Tibial artery (tissue), 4 donors: ENCODE data around the gene UBTF.

ENCODE experiments used
- DNase-seq, 2 donors: peaks; one replicate each; pipeline ENCODE4 v3.0.0-alpha.2; 2019
- H3K27ac ChIP-seq, 2 donors: fragments of 200-600 bp; sonication (generic) in 1 of 2; 1 replicate in 1 of 2; 2 replicates in 1 of 2; pipeline ENCODE4 v1.5.1; 2018 to 2019; ENCODE audit warnings: mild to moderate bottlenecking in 1 of 2
- H3K27me3 ChIP-seq, 2 donors: fragments of 200-600 bp; sonication (generic) in 1 of 2; one replicate each; pipeline versions ENCODE4 v1.5.1 to v1.6.0; 2016 to 2019
- H3K36me3 ChIP-seq, 3 donors: fragments of 200-600 bp; sonication (generic) in 2 of 3; one replicate each; pipeline ENCODE4 v1.5.1; 2016 to 2019; ENCODE audit warnings: mild to moderate bottlenecking in 2 of 3
- H3K4me1 ChIP-seq, 4 donors: fragments of 200-600 bp; sonication (generic) in 2 of 4; 1 replicate in 3 of 4; 2 replicates in 1 of 4; pipeline ENCODE4 v1.5.1; 2016 to 2019
- H3K4me3 ChIP-seq, 2 donors: fragments of 200-600 bp; sonication (generic) in 1 of 2; 1 replicate in 1 of 2; 2 replicates in 1 of 2; pipeline ENCODE4 v1.5.1; 2018 to 2019; ENCODE audit warnings: mild to moderate bottlenecking in 2 of 2
- H3K9me3 ChIP-seq, 3 donors: fragments of 200-600 bp; sonication (generic) in 1 of 3; one replicate each; pipeline ENCODE4 v1.5.1; 2016 to 2019
- intact Hi-C: fragments of 100-400 bp; cut with DNase I; formaldehyde crosslinking; loops from one replicate; pipeline ENCODE4 v1.15.0; 2023; ENCODE audit warnings: low total_unique reads
- TF ChIP-seq, protein P1 (sequence below), 2 experiments: fragments of 200-600 bp in 1 of 2; fragments of 450-650 bp in 1 of 2; IDR thresholded peaks; one replicate each; pipeline ENCODE4 v1.5.1; 2017 to 2019; ENCODE audit warnings: antibody characterized with exemption in 2 of 2, mild to moderate bottlenecking in 1 of 2, moderate library complexity in 1 of 2

The UBTF gene

DNA sequence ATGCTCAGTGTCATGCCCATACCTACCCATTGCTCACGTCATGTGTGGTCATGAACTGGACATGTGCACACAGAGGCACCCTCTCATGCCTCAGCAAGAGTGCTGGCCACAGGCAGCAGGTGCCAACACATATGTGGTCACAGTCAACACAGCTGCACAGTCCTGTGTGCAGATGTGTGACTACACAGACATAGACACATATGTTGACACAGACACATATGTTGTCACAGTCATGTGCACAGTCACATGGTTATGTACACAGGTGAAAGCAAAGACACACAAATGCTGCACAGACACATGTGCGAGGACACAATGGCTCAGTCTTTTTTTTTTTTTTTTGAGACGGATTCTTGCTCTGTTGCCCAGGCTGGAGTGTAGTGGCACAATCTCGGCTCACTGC lies 37.2 kb upstream of the UBTF start:
- no peaks in the 10 kb centered on the region for H3K36me3 ChIP-seq
- no peak for DNase-seq
- TF ChIP-seq, protein P1, sequence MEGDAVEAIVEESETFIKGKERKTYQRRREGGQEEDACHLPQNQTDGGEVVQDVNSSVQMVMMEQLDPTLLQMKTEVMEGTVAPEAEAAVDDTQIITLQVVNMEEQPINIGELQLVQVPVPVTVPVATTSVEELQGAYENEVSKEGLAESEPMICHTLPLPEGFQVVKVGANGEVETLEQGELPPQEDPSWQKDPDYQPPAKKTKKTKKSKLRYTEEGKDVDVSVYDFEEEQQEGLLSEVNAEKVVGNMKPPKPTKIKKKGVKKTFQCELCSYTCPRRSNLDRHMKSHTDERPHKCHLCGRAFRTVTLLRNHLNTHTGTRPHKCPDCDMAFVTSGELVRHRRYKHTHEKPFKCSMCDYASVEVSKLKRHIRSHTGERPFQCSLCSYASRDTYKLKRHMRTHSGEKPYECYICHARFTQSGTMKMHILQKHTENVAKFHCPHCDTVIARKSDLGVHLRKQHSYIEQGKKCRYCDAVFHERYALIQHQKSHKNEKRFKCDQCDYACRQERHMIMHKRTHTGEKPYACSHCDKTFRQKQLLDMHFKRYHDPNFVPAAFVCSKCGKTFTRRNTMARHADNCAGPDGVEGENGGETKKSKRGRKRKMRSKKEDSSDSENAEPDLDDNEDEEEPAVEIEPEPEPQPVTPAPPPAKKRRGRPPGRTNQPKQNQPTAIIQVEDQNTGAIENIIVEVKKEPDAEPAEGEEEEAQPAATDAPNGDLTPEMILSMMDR (IDR thresholded peaks at IDR 0.05), result no peak
- H3K27ac ChIP-seq, result no peak overlapping the region
- peaks cover 0 to 15% of the 10 kb centered on the region in 2 donors for H3K27me3 ChIP-seq
- H3K4me3 ChIP-seq, result no peak overlapping the region
- no peaks in the 10 kb centered on the region for H3K9me3 ChIP-seq
- intact Hi-C loops, result no loop called here
- H3K4me1 ChIP-seq, result no peaks in the 10 kb centered on the region

DNA sequence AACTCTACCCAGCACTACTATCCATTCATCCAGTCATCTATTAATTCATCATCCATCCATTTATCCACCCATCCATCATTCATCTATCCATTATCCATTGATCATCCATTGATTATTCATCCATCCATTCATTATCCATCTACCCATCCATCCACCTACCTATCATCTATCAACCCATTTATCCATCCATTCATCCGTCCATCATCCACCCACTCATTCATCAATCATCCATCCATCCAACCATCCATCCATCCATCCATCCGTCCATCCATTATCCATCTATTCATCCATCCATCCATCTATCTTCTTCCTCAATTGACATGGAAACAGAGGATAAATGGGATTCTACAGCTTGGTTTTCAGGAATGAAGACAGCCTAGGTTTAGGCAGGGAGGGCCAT lies 36.4 kb upstream of the UBTF start:
- intact Hi-C loops, result no loop called here
- no peaks in the 10 kb centered on the region for H3K4me1 ChIP-seq
- peaks cover 0 to 15% of the 10 kb centered on the region in 2 donors for H3K27me3 ChIP-seq
- no peak overlapping the region for H3K27ac ChIP-seq
- no peaks in the 10 kb centered on the region for H3K9me3 ChIP-seq
- H3K36me3 ChIP-seq, result no peaks in the 10 kb centered on the region
- TF ChIP-seq, protein P1 (IDR thresholded peaks at IDR 0.05), result no peak
- no peak for DNase-seq
- H3K4me3 ChIP-seq, result no peak overlapping the region

DNA sequence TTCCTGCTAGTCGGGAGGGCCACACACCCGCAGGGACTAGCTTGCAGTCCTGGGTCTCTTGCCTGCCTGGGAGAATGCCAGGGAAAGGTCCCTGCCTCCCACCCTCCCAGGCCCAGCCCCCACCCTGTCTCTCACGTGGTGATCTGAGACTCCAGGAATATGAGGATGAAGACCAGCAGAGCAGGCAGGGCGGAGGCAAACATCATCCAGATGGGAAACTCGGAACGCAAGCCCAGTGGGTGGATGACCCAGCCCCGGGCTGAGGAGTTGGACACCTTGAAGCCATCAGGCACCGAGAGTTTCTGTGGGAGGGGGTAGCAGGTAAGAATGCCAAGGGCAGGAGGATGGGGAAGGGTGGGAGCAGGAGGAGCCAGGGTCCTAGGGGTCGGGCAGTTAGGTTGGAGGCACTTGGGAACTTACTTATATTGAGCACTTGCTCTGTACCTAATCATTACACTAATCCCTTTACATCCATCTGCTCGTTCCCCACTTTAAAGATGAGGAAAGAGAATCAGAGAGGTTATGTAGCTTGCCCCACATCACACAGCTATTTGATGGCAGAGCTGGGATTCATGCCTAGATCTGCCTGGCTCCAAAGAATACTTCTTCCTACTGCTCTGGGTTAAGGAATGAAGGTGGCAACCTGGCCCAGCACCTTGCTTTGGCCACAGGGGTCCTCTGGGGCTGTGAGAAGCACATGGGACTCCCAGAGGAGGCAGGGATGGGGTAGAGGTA lies 35.1 kb upstream of the UBTF start:
- Histone ChIP-seq H3K27me3 (peaks cover 0 to 15% of the 10 kb centered on the region in 2 donors), H3K27ac (no peak overlapping the region), H3K36me3 (no peaks in the 10 kb centered on the region), H3K9me3 (no peaks in the 10 kb centered on the region), H3K4me1 (no peaks in the 10 kb centered on the region), H3K4me3 (no peak overlapping the region)
- TF ChIP-seq, protein P1 (IDR thresholded peaks at IDR 0.05), result no peak
- DNase-seq, result no peak
- intact Hi-C loops, result no loop called here

DNA sequence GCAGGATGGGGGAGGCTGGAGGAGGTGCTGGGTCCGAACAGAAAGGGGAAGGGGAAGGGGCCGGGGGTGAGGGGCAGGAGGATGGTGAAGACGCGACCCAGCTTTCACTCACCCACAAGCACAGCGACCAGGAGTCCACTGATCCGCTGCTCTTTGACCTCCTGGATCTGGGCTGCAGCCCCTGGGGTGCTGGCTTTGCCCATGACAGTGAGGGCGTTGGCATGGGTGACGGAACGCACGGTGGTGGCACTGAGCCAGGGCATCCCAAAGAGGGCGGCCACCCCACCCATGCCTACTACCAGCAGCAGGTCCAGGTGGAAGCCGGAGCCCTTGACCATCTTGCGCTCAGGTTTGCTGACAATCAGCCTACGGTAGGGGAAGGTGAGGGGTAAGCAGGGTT lies 33.5 kb upstream of the UBTF start:
- TF ChIP-seq, protein P1 (IDR thresholded peaks at IDR 0.05), result no peak
- intact Hi-C loops, result no loop called here

DNA sequence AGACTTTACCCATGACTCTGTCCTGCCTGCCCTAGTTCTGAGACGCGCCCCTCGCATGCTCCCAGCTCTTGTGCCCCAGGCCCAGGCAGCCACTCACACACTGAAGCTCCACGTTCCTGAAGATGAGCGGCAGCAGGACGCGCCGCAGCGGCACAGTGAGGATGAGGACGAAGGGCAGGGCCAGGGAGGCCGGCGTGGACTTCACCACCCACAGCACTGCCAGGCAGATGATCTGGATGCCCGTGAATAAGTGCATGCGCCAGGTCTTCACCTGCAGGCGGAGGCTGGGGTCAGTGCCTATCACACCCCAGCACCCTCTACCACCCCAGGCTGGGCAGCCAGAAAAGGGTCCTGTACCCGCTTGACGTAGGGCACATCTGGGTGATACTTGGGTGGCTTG lies 31.6 kb upstream of the UBTF start:
- H3K4me3 ChIP-seq, result no peak overlapping the region
- H3K27ac ChIP-seq, result no peak overlapping the region
- peaks cover 0 to 16% (median 11%) of the 10 kb centered on the region in 4 donors for H3K4me1 ChIP-seq
- intact Hi-C loops, result no loop called here
- H3K9me3 ChIP-seq, result no peaks in the 10 kb centered on the region
- H3K36me3 ChIP-seq, result no peaks in the 10 kb centered on the region
- DNase-seq, result no peak
- TF ChIP-seq, protein P1 (IDR thresholded peaks at IDR 0.05), result no peak
- H3K27me3 ChIP-seq, result peaks cover 0 to 11% of the 10 kb centered on the region in 2 donors

More for the DNA sequence above, 33.5 kb upstream of the UBTF start:
- H3K27ac ChIP-seq, result no peak overlapping the region
- H3K9me3 ChIP-seq, result no peaks in the 10 kb centered on the region
- no peak overlapping the region for H3K4me3 ChIP-seq
- no peaks in the 10 kb centered on the region for H3K36me3 ChIP-seq
- H3K27me3 ChIP-seq, result peaks cover 0 to 15% of the 10 kb centered on the region in 2 donors
- H3K4me1 ChIP-seq, result peaks cover 0 to 1% (median 0%) of the 10 kb centered on the region in 4 donors
- no peak for DNase-seq
